ENCODE results near the gene CRACR2B.

CRACR2B gene

GRCh38 chr11:794013-794765, 33.5 kb upstream of the CRACR2B start:
- in situ Hi-C loops (cut with HindIII; ENCODE audit: low pct_ligation_motif_present, low sequenced_read_pairs), result no loop called here
- Histone ChIP-seq H3K4me3 (ENCODE audit: low read depth, low read length) (no peak overlapping the region), H3K27me3 (replicated peaks) (no peaks in the 10 kb centered on the region), H3K36me3 (replicated peaks) (peaks cover 20% of the 10 kb centered on the region), H3K27ac (no peak overlapping the region)
- TF ChIP-seq CTCF (IDR thresholded peaks at IDR 0.05; ENCODE audit: low read depth, low read length, missing control alignments), result no peak
- DNase-seq, result no peak

GRCh38 chr11:794766-795633, 32.7 kb upstream of the CRACR2B start:
- Histone ChIP-seq H3K36me3 (replicated peaks) (peaks cover 23% of the 10 kb centered on the region), H3K27me3 (replicated peaks) (no peaks in the 10 kb centered on the region), H3K27ac (no peak overlapping the region), H3K4me3 (ENCODE audit: low read depth, low read length) (no peak overlapping the region)
- in situ Hi-C loops (cut with HindIII; ENCODE audit: low pct_ligation_motif_present, low sequenced_read_pairs), result no loop called here
- TF ChIP-seq CTCF (IDR thresholded peaks at IDR 0.05; ENCODE audit: low read depth, low read length, missing control alignments), result no peak
- DNase-seq, result no peak

- peak; percentile 75 for DNase-seq
- peaks cover 23% of the 10 kb centered on the region for H3K36me3 ChIP-seq (replicated peaks)
- no peaks in the 10 kb centered on the region for H3K27me3 ChIP-seq (replicated peaks)
- in situ Hi-C loops (cut with HindIII; ENCODE audit: low pct_ligation_motif_present, low sequenced_read_pairs), result no loop called here
- H3K4me3 ChIP-seq (ENCODE audit: low read depth, low read length), result peak overlapping the region; percentile 80
- TF ChIP-seq CTCF (IDR thresholded peaks at IDR 0.05; ENCODE audit: low read depth, low read length, missing control alignments), result no peak
- peak overlapping the region; percentile 79 for H3K27ac ChIP-seq
These were observed 31.8 kb upstream of the CRACR2B start for GRCh38 chr11:795634-796564.

GRCh38 chr11:796565-797295, 31.0 kb upstream of the CRACR2B start:
- TF ChIP-seq CTCF (IDR thresholded peaks at IDR 0.05; ENCODE audit: low read depth, low read length, missing control alignments), result no peak
- H3K36me3 ChIP-seq (replicated peaks), result peaks cover 21% of the 10 kb centered on the region
- H3K27ac ChIP-seq, result peak overlapping the region; percentile 79
- H3K4me3 ChIP-seq (ENCODE audit: low read depth, low read length), result peak overlapping the region; percentile 80
- no peaks in the 10 kb centered on the region for H3K27me3 ChIP-seq (replicated peaks)
- DNase-seq, result no peak
- in situ Hi-C loops (cut with HindIII; ENCODE audit: low pct_ligation_motif_present, low sequenced_read_pairs), result no loop called here
